Activated CD8-positive, alpha-beta memory T cell treated with anti-CD3 and anti-CD28 coated beads, Interleukin-2, amount 50 U/mL, for 24 hours (primary cell): Measurements from ENCODE around the gene MYCBPAP.

Source experiments
- DNase-seq: peaks from one replicate; pipeline ENCODE4 v3.0.0-alpha.2; 2020; ENCODE audit errors: extremely low read depth

The MYCBPAP gene

DNA sequence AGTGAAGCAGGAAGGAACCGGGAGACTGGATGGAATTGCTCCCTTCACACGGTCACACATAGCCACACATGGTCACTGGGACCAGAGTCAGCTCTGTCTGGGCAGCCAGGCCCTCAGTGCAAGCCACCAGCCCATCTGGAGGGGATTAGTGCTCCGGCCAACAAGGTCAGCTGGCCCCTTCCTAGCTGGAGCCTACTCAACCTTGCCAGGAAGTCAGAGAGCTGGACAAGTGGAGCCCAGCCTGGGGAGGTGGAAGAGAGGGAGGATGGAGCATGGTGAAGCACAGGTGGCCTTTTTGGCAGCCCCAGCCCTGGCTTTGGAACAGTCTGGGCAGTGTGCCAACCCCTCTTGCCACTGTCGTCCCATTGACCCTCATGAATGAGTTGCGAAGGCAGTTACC is 48.6 kb downstream of the MYCBPAP start:
- no peak for DNase-seq

DNA sequence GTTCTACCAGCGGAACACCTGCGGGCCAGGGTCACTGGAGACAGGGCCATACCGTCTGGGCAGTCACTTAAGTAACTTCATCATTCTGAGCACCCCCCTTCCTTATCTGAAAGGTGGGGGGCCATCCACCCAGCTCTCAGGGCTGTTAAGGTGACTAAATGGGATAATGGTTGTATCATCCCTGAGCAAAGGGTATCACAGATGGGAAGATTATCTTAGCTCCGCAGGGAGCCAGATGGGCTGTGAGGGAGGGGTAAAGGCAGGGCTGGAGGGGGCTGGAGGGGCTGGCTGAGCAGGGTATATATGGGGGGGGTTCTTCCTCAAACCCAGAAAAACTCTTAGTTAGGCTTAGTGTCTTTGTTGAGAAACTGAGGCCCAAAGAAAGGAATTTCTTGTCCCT is 49.4 kb downstream of the MYCBPAP start:
- no peak for DNase-seq

DNA sequence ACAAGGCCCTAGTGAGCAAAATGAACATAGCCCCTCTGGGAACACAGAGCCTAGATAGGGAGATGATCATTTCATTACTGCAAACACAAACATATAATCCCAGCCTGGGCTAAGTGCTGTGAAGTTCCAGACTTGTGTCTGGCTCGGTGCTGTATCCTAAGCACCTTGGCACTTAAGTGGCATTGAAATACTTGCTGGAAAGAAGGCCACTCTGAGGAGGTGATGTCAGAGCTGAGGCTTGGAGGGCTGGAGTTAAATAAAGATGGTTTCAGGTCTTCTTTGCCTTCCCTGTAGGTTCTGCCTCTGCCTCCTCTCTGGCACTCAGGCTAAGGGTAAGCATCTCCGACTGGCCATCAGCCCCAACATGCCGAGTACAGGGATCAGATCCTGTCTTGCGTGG is 49.9 kb downstream of the MYCBPAP start:
- no peak for DNase-seq

DNA sequence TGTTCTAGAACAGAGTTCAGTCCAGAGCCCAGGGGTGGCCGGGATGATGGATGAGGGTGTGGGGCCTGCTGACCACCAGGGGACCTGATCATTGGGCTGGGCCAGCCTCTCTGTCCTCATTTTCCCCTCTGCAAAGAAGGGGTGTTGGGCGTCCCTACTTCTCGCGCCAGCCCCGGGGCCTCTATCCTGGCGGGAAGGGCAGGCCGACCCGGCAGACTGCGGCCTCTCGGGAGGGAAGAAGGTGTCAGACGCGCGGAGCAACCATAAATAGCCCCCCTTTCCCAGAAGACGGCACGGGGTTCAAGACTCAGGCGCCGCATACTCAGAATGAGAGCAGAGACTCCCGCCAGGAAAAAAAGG is 50.3 kb downstream of the MYCBPAP start:
- no peak for DNase-seq

DNA sequence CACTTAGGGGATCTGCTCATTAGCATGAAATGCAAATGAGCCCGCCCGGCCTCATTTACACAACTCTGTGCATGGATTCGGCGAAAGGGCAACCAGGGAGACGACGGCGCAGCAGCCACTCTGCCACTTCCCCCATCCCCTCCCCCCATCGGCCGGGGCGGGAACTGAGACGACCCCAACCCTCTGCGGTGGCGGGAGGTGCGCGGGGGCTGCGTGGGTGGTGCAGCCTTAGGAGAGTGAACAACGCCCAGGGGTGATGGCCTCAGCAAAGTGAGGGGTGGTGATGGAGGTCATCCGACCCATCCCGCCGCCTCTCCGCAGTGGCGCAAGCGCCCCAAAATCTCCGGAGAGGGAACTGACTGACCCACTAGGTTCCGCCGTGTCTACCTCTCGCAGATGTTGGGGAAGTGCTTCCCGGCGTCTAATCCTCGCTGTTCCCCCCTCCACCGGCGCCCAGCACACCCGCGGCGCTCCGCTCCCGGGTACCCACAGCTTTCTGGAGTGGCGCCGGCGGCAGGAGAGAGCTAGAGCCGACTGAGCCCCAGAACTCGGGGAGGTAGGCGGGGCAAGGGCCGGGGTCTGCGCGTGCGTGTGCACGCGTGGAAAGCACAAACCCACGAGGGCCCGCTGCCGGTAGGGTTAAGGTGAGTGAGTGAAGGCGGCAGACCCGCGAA is 50.8 kb downstream of the MYCBPAP start:
- DNase-seq = no peak

DNA sequence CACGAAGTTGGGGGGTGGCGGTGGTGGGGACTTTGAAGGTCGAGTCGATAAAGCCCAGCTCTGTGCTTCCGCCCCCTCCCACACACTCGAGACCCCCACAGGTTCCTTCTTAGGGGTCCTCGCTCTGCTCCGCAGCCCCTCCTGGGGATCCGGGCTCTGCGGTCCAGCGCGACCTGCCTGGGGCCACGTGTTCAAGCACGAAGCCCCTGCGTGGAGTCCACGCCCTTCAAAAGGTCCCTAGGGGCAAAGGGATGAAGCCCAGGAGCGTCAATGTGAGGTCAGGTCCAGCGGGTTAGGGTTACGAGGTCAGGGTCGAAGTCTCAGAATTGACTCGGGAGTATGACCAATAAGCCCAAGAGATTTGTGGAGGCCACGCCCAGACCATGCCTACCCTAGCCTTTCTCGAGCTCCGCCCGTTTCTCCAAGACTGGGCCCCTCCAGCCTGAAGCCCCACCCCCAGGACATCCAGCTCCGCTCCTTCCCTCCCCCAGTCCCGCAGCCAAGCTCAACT is 51.5 kb downstream of the MYCBPAP start:
- DNase-seq = no peak

DNA sequence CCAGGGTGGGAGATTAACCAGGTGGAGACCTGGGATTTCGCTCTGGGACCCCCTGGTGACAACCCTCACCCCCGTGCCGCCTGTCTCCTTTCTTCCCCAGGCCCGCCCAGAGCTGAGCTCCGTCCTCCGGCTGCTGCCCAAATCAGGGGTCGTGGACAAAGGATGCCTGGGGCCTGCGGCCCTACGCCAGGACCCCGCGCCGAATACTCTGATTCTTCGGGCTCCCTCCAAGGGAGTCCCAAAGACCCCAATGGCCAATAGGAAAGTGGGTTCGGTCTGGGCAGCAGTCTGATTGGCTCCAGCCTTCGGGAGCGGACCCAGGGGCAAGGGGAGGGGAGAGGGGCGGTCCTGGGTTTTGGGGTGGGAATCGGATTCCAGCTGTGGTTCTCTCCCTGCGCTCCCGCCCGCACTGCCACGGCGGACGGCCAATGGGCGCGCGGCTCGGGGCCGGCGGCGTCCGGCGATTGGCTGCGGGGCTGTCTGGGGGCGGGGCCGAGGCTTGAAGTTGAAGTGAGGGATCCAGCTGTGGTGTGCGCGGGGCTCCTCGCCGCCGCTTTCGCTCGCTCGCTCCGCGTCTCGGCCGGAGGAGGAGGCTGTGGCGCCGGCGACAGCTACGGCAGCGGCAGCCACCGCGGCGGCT is 52.1 kb downstream of the MYCBPAP start, which contains the start of gene CACNA1G:
Gene CACNA1G, plus strand, starts transcription at position 531 of the 640 bp plus-strand sequence. CDS start 745 bp downstream, outside the sequence.
- peak; percentile 61 for DNase-seq

DNA sequence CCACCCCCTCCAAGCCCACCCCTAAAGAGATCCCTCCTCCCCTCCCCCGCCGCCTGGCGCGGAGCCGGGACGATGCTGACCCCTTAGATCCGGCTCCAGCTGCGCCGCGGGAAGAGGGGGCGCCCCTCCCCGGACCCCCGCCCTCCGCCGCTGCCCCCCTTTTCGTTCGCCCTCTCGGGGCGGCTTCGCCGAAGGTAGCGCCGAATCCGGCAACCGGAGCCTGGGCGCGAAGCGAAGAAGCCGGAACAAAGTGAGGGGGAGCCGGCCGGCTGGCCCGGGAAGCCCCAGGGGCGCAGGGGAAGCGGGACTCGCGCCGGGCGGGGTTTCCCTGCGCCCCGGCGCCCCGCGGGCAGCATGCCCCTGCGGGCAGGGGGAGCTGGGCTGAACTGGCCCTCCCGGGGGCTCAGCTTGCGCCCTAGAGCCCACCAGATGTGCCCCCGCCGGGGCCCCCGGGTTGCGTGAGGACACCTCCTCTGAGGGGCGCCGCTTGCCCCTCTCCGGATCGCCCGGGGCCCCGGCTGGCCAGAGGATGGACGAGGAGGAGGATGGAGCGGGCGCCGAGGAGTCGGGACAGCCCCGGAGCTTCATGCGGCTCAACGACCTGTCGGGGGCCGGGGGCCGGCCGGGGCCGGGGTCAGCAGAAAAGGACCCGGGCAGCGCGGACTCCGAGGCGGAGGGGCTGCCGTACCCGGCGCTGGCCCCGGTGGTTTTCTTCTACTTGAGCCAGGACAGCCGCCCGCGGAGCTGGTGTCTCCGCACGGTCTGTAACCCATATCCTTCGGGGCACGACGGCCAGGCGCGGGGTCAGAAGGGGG is 52.9 kb downstream of the MYCBPAP start:
- DNase-seq = no peak

DNA sequence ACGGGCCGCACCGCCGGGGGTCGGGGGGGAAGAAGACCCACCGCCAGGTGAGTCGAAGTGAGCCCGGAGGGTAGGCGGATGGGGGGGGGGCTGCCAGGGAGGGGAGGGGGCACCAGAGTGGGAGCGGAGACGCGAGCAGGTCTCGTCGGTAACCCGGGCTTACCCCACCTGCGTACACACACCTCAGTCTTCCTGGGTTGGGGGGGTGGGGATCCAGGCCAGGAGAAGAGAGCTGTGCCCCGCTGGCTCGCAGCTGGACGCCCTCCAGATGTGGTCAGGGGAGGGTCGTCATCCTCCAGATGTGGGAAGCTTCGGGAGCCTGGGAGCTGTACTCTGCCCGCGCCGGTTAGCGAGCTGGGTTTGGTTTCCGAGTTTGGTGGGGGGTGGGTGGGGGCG is 53.5 kb downstream of the MYCBPAP start:
- DNase-seq = no peak

DNA sequence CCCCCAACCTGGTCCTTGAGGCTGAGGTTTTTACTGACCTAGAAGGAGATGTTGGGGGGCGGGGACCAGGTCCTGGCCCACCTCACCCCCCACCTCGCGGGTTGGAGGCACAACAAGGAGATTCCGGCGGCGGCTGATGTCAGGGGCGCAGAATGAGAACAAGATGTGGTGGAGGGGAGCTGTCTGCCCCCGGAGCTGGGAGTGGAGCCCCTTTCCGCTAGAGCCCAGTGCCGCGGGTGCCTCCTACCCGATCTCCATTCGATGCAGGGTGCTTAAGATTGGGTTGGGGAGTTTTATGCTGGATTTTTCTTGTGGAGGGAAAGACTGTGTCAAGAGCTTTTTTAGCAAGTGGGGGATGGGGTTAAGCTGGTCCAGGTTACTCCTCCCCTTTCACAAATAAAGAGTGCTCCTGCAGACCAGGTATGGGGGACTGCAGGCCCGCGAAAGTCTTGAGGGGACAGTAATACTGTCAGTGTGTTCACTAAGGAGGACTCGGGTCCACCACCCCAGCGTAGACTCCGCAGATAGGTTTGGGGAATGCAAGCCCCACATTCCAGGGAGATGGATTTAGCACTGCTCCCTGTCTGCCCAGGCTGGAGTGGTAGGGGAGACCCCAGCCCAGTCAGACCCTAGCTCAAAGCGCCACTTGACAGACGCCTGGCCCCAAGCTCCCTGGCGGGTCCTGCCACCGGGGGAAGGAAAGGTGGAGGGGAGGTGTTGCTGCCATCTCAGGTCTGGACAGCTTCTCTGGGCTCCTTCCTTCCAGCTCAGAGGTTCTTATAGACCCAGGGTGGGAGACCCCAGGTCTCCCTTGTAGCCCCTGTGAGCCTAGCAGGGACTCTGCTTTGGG is 54.2 kb downstream of the MYCBPAP start:
- no peak for DNase-seq

DNA sequence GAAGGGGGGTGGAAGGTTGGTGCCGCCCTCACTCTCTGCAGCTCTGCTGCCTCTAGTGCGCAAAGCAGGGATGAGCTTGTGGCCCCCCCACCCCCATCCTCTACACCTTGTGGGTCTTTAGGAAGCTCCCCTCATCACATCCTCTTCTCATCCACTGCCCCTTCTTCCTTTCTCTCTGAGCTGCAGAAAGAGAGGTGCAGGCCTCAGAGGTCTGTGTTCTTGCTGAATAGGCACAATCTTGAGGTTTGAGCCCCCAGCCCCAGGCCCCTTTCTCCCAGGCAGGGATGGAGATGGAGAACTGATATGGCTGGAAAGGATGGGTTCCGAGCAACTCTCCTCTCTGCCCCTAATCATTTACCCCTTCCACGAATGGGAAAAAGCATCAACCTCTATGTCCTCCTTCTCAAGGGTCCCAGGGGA is 54.9 kb downstream of the MYCBPAP start:
- DNase-seq = no peak

DNA sequence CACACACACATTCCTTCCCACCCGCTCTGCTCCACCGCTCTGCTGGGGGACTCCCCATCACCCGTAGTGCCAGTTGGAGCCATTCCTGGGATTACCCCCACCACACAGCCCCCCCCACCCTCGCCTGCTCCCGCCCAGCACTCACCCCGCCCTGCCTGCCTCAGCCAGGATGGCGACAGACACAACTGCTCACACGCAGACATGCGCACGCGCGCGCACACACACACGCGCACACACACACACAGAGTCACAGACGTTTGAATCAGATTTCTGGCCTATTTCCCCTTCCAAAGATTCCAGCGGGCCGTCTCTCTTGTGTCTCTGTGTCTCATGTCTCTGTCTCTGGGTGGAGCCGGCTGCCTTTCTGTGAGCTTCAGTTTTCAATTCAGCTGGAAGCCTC is 56.7 kb downstream of the MYCBPAP start:
- no peak for DNase-seq

DNA sequence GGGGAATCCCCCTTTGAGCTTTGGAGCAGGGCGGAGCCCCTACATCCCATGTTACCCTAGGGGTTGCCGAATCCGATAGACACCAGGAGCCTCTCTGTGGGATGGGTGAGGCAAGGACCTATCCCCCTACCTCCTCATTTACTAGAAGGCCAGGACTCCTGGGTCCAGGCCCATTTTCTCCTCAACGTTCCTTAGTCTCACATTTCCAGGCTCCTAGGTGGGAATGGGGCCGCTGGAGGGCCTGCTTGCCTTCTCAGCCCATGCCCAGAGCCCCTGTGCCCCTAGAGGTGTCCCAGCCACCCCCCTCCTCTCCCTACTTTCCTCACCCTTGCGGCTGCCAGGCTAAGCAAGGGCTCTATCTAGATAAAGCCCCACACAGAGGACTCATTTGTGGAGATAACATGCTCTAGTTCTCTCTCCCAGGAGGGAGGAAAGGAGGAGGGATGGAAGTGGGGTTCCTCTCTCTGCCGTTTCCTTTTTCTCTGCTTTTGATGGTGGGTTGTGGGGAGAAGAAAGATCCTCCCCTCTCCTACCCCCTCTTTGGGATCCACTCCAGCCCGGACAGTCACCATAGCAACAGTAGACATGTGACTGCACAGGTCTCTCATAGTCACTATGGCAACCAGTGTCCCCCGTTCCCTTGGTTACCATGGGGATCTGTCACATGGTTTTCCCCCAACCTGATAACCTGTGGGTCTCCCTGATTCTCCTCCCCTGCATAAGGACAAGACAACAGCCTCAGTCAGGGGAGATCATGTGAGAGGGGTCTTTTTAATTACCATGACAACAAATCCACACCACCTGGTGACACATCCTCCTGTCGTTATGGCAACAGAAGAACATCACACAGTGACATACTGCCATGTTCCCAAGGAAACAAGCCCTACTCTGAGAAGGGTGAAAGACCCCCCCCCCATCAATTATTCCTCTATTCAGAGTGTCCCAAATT is 57.4 kb downstream of the MYCBPAP start:
- no peak for DNase-seq

DNA sequence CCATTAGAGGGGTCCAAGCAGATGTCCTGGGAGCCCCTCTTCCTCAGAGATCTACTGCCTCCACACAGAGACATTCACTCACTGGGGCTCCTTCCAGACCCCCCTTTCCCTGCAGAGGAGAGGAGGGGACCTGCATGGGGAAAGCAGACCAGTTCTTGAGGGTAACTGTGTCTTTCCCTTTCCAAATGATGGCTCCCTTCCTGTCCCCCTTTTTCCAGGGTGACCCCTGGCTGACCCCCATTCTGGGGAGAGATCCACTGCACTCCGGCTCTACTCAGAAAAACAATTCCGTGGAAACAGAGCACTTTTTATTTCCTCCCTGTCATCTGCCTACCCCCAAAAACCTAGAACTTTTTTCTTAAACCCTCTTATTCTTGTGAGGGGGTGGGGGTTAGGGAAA is 58.6 kb downstream of the MYCBPAP start:
- no peak for DNase-seq

DNA sequence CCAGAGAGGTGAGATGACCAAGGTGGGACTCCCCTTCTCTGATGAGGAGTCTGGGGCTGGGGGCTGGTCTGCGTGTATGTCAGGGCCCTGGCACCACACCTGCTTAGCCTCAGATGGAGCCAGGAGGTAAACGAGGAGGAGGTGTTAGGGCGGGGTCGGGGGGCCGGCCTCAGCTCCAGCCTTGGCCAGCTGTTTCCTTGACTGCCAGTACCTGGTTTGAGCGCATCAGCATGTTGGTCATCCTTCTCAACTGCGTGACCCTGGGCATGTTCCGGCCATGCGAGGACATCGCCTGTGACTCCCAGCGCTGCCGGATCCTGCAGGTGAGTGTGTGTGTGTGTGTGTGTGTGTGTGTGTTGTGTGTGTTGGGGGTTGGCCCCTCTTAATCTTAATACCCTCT is 60.4 kb downstream of the MYCBPAP start:
- DNase-seq = no peak

DNA sequence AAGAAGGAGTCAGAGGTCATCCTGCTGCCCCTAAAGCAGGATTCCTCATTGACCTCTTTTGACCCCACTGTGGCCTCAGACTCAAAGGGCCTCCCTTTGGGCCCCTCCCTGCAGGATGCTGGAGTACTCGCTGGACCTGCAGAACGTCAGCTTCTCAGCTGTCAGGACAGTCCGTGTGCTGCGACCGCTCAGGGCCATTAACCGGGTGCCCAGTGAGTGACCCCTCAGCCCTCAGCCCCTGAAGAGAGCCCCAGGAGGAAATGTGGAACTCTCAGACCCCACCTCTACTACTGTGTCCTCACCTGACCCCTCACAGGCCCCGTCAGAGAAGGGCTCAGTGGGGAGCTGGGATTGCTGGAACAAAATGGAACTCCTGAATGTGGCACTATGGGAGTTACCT is 61.4 kb downstream of the MYCBPAP start:
- DNase-seq = no peak

DNA sequence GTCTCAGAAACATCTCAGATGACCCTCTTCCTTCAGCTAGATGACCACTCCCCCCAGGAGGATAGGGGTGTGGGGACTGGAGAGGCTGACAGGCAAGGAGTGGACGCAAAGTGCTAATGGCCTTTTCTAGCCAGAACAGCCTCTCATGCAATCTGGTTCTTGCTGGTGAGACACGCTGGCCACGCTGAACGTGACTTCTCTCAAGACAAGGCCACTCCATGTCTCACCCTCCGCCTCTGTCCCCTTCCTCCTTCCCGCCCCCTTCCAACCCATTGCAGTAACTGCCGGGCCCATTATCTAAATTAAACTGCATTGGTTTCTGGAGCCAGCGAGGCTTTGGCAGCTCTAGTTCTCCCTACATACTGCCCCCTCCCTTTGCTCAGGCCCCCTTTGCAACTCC is 61.8 kb downstream of the MYCBPAP start:
- no peak for DNase-seq

DNA sequence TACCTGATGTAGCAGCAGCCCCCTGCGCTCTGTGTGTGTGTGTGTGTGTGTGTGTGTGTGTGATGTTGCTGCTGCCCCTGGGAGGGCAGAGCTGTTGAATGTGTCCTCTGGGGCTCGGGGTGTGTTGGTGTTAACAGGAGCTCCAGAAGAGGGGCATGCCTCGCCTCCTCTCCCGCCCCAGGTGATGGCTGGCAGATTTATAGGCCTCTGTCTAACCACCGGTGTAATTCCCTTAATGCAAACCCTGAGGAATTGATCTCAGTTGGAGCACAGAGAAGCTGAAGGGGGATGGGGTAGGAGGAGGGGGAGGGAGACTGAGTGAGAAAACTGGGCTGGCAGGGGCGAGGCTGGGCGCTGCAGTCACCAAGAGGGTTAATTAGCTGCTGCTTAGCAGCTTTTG is 62.3 kb downstream of the MYCBPAP start:
- no peak for DNase-seq

DNA sequence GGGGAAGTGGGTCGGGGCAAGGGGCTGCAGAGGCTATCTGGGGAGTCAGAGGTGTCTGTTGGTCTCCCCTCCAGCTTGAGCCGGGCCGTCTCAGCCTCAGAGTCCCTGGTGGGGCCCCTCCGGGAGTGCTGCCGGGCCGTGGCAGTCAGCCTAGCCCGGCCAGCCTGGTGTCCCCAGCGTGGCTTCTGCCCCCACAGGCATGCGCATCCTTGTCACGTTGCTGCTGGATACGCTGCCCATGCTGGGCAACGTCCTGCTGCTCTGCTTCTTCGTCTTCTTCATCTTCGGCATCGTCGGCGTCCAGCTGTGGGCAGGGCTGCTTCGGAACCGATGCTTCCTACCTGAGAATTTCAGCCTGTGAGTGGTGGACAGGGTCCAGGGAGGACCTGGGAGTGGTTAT is 63.4 kb downstream of the MYCBPAP start:
- DNase-seq = no peak

DNA sequence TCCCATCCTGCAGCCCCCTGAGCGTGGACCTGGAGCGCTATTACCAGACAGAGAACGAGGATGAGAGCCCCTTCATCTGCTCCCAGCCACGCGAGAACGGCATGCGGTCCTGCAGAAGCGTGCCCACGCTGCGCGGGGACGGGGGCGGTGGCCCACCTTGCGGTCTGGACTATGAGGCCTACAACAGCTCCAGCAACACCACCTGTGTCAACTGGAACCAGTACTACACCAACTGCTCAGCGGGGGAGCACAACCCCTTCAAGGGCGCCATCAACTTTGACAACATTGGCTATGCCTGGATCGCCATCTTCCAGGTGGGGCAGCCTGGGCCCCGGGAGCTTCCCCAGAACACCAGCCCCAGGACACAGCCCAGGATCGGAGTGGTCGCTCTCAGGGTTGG is 64.3 kb downstream of the MYCBPAP start:
- no peak for DNase-seq
